ENCODE data around the gene FLYWCH1. TPM values are rescaled to one million over a fixed set of nuclear protein-coding genes. Genes with fewer than 3 reads are reported as not detected.

Gene FLYWCH1
- total and polyA plus RNA-seq, 12 donors, result 22.1 to 42.3 (median 32.8) TPM

DNA sequence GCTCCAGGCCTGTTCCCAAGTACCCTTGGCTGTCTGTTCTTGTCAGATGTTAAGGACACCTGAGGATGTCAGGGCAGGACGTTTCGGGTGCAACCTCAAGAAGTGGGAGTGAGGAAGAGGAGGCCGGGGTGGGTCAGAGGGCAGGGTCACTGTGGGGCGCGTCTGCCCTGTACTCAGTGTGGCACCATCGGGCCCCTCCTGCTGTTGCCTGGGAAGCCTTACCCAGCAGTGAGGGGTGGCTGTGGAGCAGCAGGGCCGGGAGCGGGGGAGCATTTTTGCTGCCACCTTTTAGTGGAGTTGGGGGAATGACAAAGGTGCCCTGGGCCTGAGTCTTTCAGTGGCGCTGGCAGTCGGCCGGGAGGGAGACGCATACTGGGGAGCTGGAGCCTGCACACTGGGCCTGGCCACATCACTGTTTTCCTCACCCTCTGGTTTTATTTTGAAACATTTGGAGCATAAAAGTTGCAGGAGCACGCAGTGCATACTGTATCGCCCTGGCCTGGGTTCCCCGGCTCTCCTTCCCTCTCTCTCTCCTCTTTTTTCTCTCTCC is 11.1 kb upstream of the FLYWCH1 start:
- H3K27me3 ChIP-seq, result no peaks in the 10 kb centered on the region
- intact Hi-C loops (cut with DNase I), result no loop called here
- peaks cover 0 to 49% (median 8%) of the 10 kb centered on the region in 9 donors for H3K36me3 ChIP-seq
- no peak for TF ChIP-seq CTCF (IDR thresholded peaks at IDR 0.05)
- H3K27ac ChIP-seq, result no peak overlapping the region
- H3K4me1 ChIP-seq, result peaks cover 3 to 10% (median 8%) of the 10 kb centered on the region in 9 donors
- no peak overlapping the region for H3K4me3 ChIP-seq
- H3K9me3 ChIP-seq, result no peaks in the 10 kb centered on the region
- WGBS, 2 donors, result 93% methylated on average over 15 of the region's 15 CpGs
- DNase-seq, result no peak
- no peak for ATAC-seq

GRCh38 chr16:2902337-2903130 is 9.2 kb upstream of the FLYWCH1 start:
- TF ChIP-seq CTCF (IDR thresholded peaks at IDR 0.05), result no peak
- Histone ChIP-seq H3K4me3 (no peak overlapping the region), H3K9me3 (no peaks in the 10 kb centered on the region), H3K36me3 (peaks cover 0 to 30% (median 0%) of the 10 kb centered on the region in 9 donors), H3K4me1 (peaks cover 3 to 22% (median 15%) of the 10 kb centered on the region in 9 donors), H3K27ac (no peak overlapping the region), H3K27me3 (no peaks in the 10 kb centered on the region)
- DNase-seq (no peak), ATAC-seq (no peak)
- intact Hi-C loops (cut with DNase I), result no loop called here
- 90 to 95% methylated on average over 9 of the region's 9 CpGs for WGBS, 2 donors

- 0 to 1% methylated on average over 62 of the region's 62 CpGs for WGBS, 2 donors
- intact Hi-C loops (cut with DNase I), result loop anchor here in 5 of 10 donors (1.0 to 2.0 kb wide), 5 partner anchors 14 to 30 kb away; partner anchors contain the start of gene FLYWCH2 (in 4 of the 5)
- peak overlapping the region; percentile 93 to 99 (median 97) for H3K27ac ChIP-seq
- H3K4me3 ChIP-seq, result peak overlapping the region; percentile 81 to 98 (median 90)
- peaks cover 3 to 22% (median 15%) of the 10 kb centered on the region in 9 donors for H3K4me1 ChIP-seq
- H3K9me3 ChIP-seq, result no peaks in the 10 kb centered on the region
- ATAC-seq (peak; percentile 57 to 75 (median 70)), DNase-seq (peak; percentile 84 to 87)
- no peaks in the 10 kb centered on the region for H3K27me3 ChIP-seq
- TF ChIP-seq CTCF (IDR thresholded peaks at IDR 0.05), result peak; percentile 89 to 99 (median 96)
- H3K36me3 ChIP-seq, result peaks cover 0 to 14% (median 0%) of the 10 kb centered on the region in 9 donors
Observed at GRCh38 chr16:2904100-2904921, 7.4 kb upstream of the FLYWCH1 start.

GRCh38 chr16:2904922-2905240 is 6.8 kb upstream of the FLYWCH1 start:
- TF ChIP-seq CTCF (IDR thresholded peaks at IDR 0.05), result no peak
- intact Hi-C loops (cut with DNase I), result loop anchor here in 5 of 10 donors (1.0 to 2.0 kb wide), 6 partner anchors 14 to 37 kb away; partner anchors contain the start of gene FLYWCH2 (in 4 of the 5)
- ATAC-seq (no peak), DNase-seq (peak in 1 of 2 donors; percentile 45)
- WGBS, 2 donors, result 0% methylated on average over 32 of the region's 32 CpGs
- peaks cover 0 to 8% (median 0%) of the 10 kb centered on the region in 9 donors for H3K36me3 ChIP-seq
- H3K27me3 ChIP-seq, result no peaks in the 10 kb centered on the region
- H3K9me3 ChIP-seq, result no peaks in the 10 kb centered on the region
- peaks cover 3 to 22% (median 15%) of the 10 kb centered on the region in 9 donors for H3K4me1 ChIP-seq
- peak overlapping the region; percentile 81 to 98 (median 90) for H3K4me3 ChIP-seq
- H3K27ac ChIP-seq, result peak overlapping the region; percentile 93 to 99 (median 97)

Measured in heart right ventricle (tissue), 16 donors.